H9 (cell line): ENCODE data around the gene EXOC1L. TPM values are rescaled to one million over a fixed set of nuclear protein-coding genes. Genes with fewer than 3 reads are reported as not detected.

Experiments
- DNase-seq: peaks from one replicate; pipeline ENCODE4 v3.0.0-alpha.2; 2017
- H2AFZ ChIP-seq: one replicate; pipeline ENCODE4 v1.6.1; 2013; ENCODE audit warnings: mild to moderate bottlenecking, low read length, control low read depth, moderate library complexity
- H2AK5ac ChIP-seq: 2 replicates; pipeline ENCODE4 v1.6.1; 2013; ENCODE audit warnings: low read length, control low read depth, mixed read lengths; ENCODE audit not compliant: insufficient read length
- H2BK120ac ChIP-seq: one replicate; pipeline ENCODE4 v1.6.1; 2013; ENCODE audit warnings: low read depth, mild to moderate bottlenecking, low read length, control low read depth, inconsistent platforms; ENCODE audit not compliant: poor library complexity, severe bottlenecking
- H2BK12ac ChIP-seq: 2 replicates; pipeline ENCODE4 v1.6.1; 2013; ENCODE audit warnings: low read length, control low read depth, mixed read lengths, low read depth; ENCODE audit not compliant: insufficient read length
- H2BK15ac ChIP-seq: 2 replicates; pipeline ENCODE4 v1.6.1; 2013; ENCODE audit warnings: low read depth, low read length, control low read depth
- H2BK20ac ChIP-seq: one replicate; pipeline ENCODE4 v1.6.1; 2013; ENCODE audit warnings: low read depth, mild to moderate bottlenecking, low read length, control low read depth, inconsistent platforms; ENCODE audit not compliant: poor library complexity, severe bottlenecking
- H2BK5ac ChIP-seq: 2 replicates; pipeline ENCODE4 v1.6.1; 2013; ENCODE audit warnings: low read length, control low read depth, mixed read lengths; ENCODE audit not compliant: insufficient read length
- H3K14ac ChIP-seq: 2 replicates; pipeline ENCODE4 v1.6.1; 2013; ENCODE audit warnings: low read length, control low read depth; ENCODE audit not compliant: insufficient read depth
- H3K18ac ChIP-seq: 2 replicates; pipeline ENCODE4 v1.6.1; 2013; ENCODE audit warnings: low read depth, mild to moderate bottlenecking, mixed read lengths, low read length, control low read depth; ENCODE audit not compliant: insufficient read length
- H3K23ac ChIP-seq: 2 replicates; pipeline ENCODE4 v1.6.1; 2013; ENCODE audit warnings: low read length, control low read depth, mixed read lengths, low read depth; ENCODE audit not compliant: insufficient read length
- H3K23me2 ChIP-seq: 2 replicates; pipeline ENCODE4 v1.6.1; 2013; ENCODE audit warnings: low read depth, mild to moderate bottlenecking, mixed read lengths, low read length, control low read depth; ENCODE audit not compliant: insufficient read length, poor library complexity, severe bottlenecking
- H3K27ac ChIP-seq: 2 replicates; pipeline ENCODE4 v1.5.1; 2013; ENCODE audit warnings: low read length, control low read depth, mixed read lengths, low read depth; ENCODE audit not compliant: insufficient read length
- H3K27me3 ChIP-seq: 2 replicates; pipeline ENCODE4 v1.6.1; 2013; ENCODE audit warnings: low read length, control low read depth, inconsistent platforms; ENCODE audit not compliant: insufficient read depth
- H3K4ac ChIP-seq: 2 replicates; pipeline ENCODE4 v1.6.1; 2013; ENCODE audit warnings: low read depth, mild to moderate bottlenecking, control low read depth, inconsistent platforms, low read length, moderate library complexity
- H3K4me1 ChIP-seq: 2 replicates; pipeline ENCODE4 v1.6.1; 2013; ENCODE audit warnings: low read length, control low read depth, inconsistent platforms; ENCODE audit not compliant: insufficient read depth
- H3K4me2 ChIP-seq: 2 replicates; pipeline ENCODE4 v1.6.1; 2013; ENCODE audit warnings: low read length, control low read depth, mixed read lengths; ENCODE audit not compliant: insufficient read length, insufficient read depth
- H3K56ac ChIP-seq: 2 replicates; pipeline ENCODE4 v1.6.1; 2013; ENCODE audit warnings: low read depth, mild to moderate bottlenecking, mixed read lengths, low read length, control low read depth; ENCODE audit not compliant: insufficient read length
- H3K79me1 ChIP-seq: 2 replicates; pipeline ENCODE4 v1.6.1; 2013; ENCODE audit warnings: low read depth, mild to moderate bottlenecking, moderate library complexity, low read length, control low read depth, inconsistent platforms; ENCODE audit not compliant: insufficient read depth, poor library complexity, severe bottlenecking
- H3K79me2 ChIP-seq: 2 replicates; pipeline ENCODE4 v1.6.1; 2013; ENCODE audit warnings: low read length, control low read depth, inconsistent platforms; ENCODE audit not compliant: insufficient read depth
- H3K9ac ChIP-seq: 2 replicates; pipeline ENCODE4 v1.6.1; 2013; ENCODE audit warnings: low read length, control low read depth, mixed read lengths; ENCODE audit not compliant: insufficient read length; ENCODE audit errors: extremely low read depth
- H3K9me3 ChIP-seq: one replicate; pipeline ENCODE4 v1.6.1; 2013; ENCODE audit warnings: low read depth, low read length, inconsistent platforms; ENCODE audit not compliant: control insufficient read depth
- H3T11ph ChIP-seq: one replicate; pipeline ENCODE4 v1.6.1; 2013; ENCODE audit warnings: mild to moderate bottlenecking, low read length, control low read depth, inconsistent platforms
- H4K20me1 ChIP-seq: one replicate; pipeline ENCODE4 v1.6.1; 2013; ENCODE audit not compliant: control insufficient read depth, insufficient read length, insufficient read depth
- H4K5ac ChIP-seq: 2 replicates; pipeline ENCODE4 v1.6.1; 2013; ENCODE audit warnings: low read depth, mild to moderate bottlenecking, mixed read lengths, low read length, control low read depth; ENCODE audit not compliant: insufficient read length
- H4K8ac ChIP-seq: replicated peaks from 2 replicates; pipeline ENCODE4 v1.6.1; 2013; ENCODE audit warnings: low read length, control low read depth, mixed read lengths, low read depth; ENCODE audit not compliant: insufficient read length
- H4K91ac ChIP-seq: 2 replicates; pipeline ENCODE4 v1.6.1; 2013; ENCODE audit warnings: low read depth, mild to moderate bottlenecking, moderate library complexity, mixed read lengths, low read length, control low read depth; ENCODE audit not compliant: insufficient read length
- H3K27ac Mint-ChIP-seq, 3 experiments: 2 replicates in 2 of 3; 3 replicates in 1 of 3; pipeline ENCODE4 v1.8.0; 2020 to 2021; ENCODE audit warnings: mixed read lengths in 3 of 3, mild to moderate bottlenecking in 1 of 3, moderate library complexity in 1 of 3
- H3K27me3 Mint-ChIP-seq: 2 replicates; pipeline ENCODE4 v1.8.0; 2021; ENCODE audit warnings: low read depth, mild to moderate bottlenecking, moderate library complexity, mixed read lengths
- H3K36me3 Mint-ChIP-seq, 3 experiments: 2 replicates in 2 of 3; 3 replicates in 1 of 3; pipeline ENCODE4 v1.8.0; 2020 to 2021; ENCODE audit warnings: low read depth in 3 of 3, mixed read lengths in 3 of 3; ENCODE audit not compliant: insufficient read depth in 1 of 3
- H3K4me1 Mint-ChIP-seq, 2 experiments: 2 replicates each; pipeline ENCODE4 v1.8.0; 2020; ENCODE audit warnings: mixed read lengths in 2 of 2
- H3K4me3 Mint-ChIP-seq, 2 experiments: 2 replicates in 1 of 2; 3 replicates in 1 of 2; pipeline ENCODE4 v1.8.0; 2020 to 2021; ENCODE audit warnings: mild to moderate bottlenecking in 2 of 2, mixed read lengths in 2 of 2, moderate library complexity in 1 of 2
- H3K9me3 Mint-ChIP-seq, 2 experiments: 2 replicates in 1 of 2; 3 replicates in 1 of 2; pipeline ENCODE4 v1.8.0; 2020; ENCODE audit warnings: mild to moderate bottlenecking in 2 of 2, mixed read lengths in 2 of 2, moderate library complexity in 1 of 2
- WGBS: extraction: QIAGEN DNeasy Blood & Tissue Kit; methylation state at CpG from one replicate; pipeline ENCODE4 v1.1.7; 2013; ENCODE audit warnings: missing lambda C conversion rate, low lambda C conversion rate, mixed read lengths; ENCODE audit not compliant: insufficient read length; ENCODE audit errors: extremely low coverage; 5-methylcytosine and 5-hydroxymethylcytosine counted together
- total RNA-seq: library from RNA; stranded (reverse); gene quantifications from 2 replicates; pipeline ENCODE4 v1.2.1, GENCODE V29; 2021
- TF ChIP-seq, protein P1 (sequence below): fragments of 200-600 bp; sonication (generic); conservative IDR thresholded peaks from 3 replicates; pipeline ENCODE4 v1.8.0; 2021; ENCODE audit warnings: antibody characterized with exemption, mild to moderate bottlenecking

EXOC1L gene
- total RNA-seq, 1 experiment from 2014 or later, result not detected

DNA sequence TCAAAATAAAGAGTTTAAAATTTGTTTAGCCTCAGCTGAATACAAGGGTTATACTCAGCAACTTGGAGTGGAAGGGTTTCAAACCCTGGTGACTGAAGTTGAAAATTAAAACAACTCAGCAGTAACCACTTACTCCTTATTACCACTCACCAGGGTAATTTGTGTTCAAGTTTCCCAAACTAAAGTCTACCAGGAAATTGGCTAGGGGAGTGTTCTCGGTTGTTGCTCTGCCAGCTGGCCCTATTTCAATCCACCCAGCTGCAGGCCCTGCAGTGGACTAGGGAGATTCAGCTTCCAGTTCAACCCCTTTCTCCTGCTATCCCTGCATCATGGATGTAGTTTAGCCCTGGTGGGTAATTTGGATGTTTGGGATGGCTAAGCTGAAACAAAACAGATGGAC is 37.8 kb upstream of the EXOC1L start:
- no CpG with 5 or more reads among the region's 1 CpG for WGBS
- Mint-ChIP-seq H3K27me3 (no peaks in the 10 kb centered on the region; the same call in none of the 2 replicates), H3K36me3 (no peaks in the 10 kb centered on the region), H3K4me1 (no peaks in the 10 kb centered on the region), H3K27ac (no peak overlapping the region), H3K9me3 (no peaks in the 10 kb centered on the region), H3K4me3 (no peak overlapping the region)
- H3K27ac ChIP-seq, result no peak overlapping the region
- H3K9me3 ChIP-seq, result no peaks in the 10 kb centered on the region
- no peak overlapping the region for H4K5ac ChIP-seq
- DNase-seq, result no peak
- no peaks in the 10 kb centered on the region for H3K79me2 ChIP-seq
- no peak overlapping the region for H3K4ac ChIP-seq
- H3K14ac ChIP-seq, result no peak overlapping the region
- H3K18ac ChIP-seq, result no peak overlapping the region
- H4K8ac ChIP-seq, result no peak overlapping the region
- H3K27me3 ChIP-seq, result no peaks in the 10 kb centered on the region
- H2AFZ ChIP-seq, result no peak overlapping the region
- H2BK20ac ChIP-seq, result no peak overlapping the region
- H3K23ac ChIP-seq, result no peak overlapping the region
- no peak overlapping the region for H2BK12ac ChIP-seq
- no peaks in the 10 kb centered on the region for H3K79me1 ChIP-seq
- H3K4me1 ChIP-seq, result no peaks in the 10 kb centered on the region
- no peak overlapping the region for H2BK5ac ChIP-seq
- no peak overlapping the region for H4K91ac ChIP-seq
- H3K56ac ChIP-seq, result no peak overlapping the region
- no peaks in the 10 kb centered on the region for H4K20me1 ChIP-seq
- no peaks in the 10 kb centered on the region for H3K23me2 ChIP-seq
- TF ChIP-seq, protein P1, sequence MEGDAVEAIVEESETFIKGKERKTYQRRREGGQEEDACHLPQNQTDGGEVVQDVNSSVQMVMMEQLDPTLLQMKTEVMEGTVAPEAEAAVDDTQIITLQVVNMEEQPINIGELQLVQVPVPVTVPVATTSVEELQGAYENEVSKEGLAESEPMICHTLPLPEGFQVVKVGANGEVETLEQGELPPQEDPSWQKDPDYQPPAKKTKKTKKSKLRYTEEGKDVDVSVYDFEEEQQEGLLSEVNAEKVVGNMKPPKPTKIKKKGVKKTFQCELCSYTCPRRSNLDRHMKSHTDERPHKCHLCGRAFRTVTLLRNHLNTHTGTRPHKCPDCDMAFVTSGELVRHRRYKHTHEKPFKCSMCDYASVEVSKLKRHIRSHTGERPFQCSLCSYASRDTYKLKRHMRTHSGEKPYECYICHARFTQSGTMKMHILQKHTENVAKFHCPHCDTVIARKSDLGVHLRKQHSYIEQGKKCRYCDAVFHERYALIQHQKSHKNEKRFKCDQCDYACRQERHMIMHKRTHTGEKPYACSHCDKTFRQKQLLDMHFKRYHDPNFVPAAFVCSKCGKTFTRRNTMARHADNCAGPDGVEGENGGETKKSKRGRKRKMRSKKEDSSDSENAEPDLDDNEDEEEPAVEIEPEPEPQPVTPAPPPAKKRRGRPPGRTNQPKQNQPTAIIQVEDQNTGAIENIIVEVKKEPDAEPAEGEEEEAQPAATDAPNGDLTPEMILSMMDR, result no peak
- no peak overlapping the region for H3K4me2 ChIP-seq
- no peak overlapping the region for H2AK5ac ChIP-seq
- H3K9ac ChIP-seq, result no peak overlapping the region
- H3T11ph ChIP-seq, result no peak overlapping the region
- no peak overlapping the region for H2BK15ac ChIP-seq
- no peak overlapping the region for H2BK120ac ChIP-seq
